Peyer's patch (tissue), 4 donors: ENCODE measurements around the gene GBP1. TPM values are rescaled to one million over a fixed set of nuclear protein-coding genes. Genes with fewer than 3 reads are reported as not detected.
A peak's percentile ranks its signal among the peaks of the same experiment; 100 is the strongest.
"Not testable (repeated sequence)": the region's sequence is repeated elsewhere in the genome, so short reads cannot be mapped to it uniquely, and the experiment has no call there.

Experiments
- DNase-seq, 3 donors: peaks; one replicate each; pipeline ENCODE4 v3.0.0-alpha.2; 2017 to 2019
- H3K27ac ChIP-seq, 4 donors: fragments of 200-600 bp; sonication (generic); one replicate each; pipeline ENCODE4 v1.5.1; 2016 to 2019
- H3K27me3 ChIP-seq, 2 donors: fragments of 200-600 bp; sonication (generic); one replicate each; pipeline ENCODE4 v1.5.1; 2019
- H3K36me3 ChIP-seq, 3 donors: fragments of 200-600 bp; sonication (generic); one replicate each; pipeline ENCODE4 v1.5.1; 2016 to 2019
- H3K4me1 ChIP-seq, 4 donors: fragments of 200-600 bp; sonication (generic); one replicate each; pipeline ENCODE4 v1.5.1; 2016 to 2019
- H3K4me3 ChIP-seq, 4 donors: fragments of 200-600 bp; sonication (generic); 1 replicate in 3 of 4; 2 replicates in 1 of 4; pipeline ENCODE4 v1.5.1; 2016 to 2019; ENCODE audit warnings: mild to moderate bottlenecking in 1 of 4
- H3K9me3 ChIP-seq, 4 donors: fragments of 200-600 bp; sonication (generic); one replicate each; pipeline ENCODE4 v1.5.1; 2016 to 2019; ENCODE audit warnings: mild to moderate bottlenecking in 1 of 4
- CTCF ChIP-seq, 6 experiments: fragments of 450-650 bp in 4 of 6; fragments of 200-600 bp in 2 of 6; sonication (generic) in 1 of 6; IDR thresholded peaks; one replicate each; pipeline ENCODE4 v1.5.1; 2017 to 2019; ENCODE audit warnings: antibody characterized with exemption in 6 of 6, mild to moderate bottlenecking in 3 of 6, moderate library complexity in 1 of 6
- POLR2A ChIP-seq, 2 donors: fragments of 450-650 bp; IDR thresholded peaks; one replicate each; pipeline ENCODE4 v1.5.1; 2017; ENCODE audit warnings: antibody characterized with exemption in 2 of 2, mild to moderate bottlenecking in 2 of 2, moderate library complexity in 2 of 2
- total RNA-seq, 4 donors: library from RNA; depleted of rRNA; stranded (reverse); fragments of >200 nt; gene quantifications; one replicate each; pipeline ENCODE4 v1.1.0, GENCODE V29; 2016

Gene GBP1
- total RNA-seq, 4 donors from 2014 or later: 19.7 to 91.6 (median 26.9) TPM

DNA sequence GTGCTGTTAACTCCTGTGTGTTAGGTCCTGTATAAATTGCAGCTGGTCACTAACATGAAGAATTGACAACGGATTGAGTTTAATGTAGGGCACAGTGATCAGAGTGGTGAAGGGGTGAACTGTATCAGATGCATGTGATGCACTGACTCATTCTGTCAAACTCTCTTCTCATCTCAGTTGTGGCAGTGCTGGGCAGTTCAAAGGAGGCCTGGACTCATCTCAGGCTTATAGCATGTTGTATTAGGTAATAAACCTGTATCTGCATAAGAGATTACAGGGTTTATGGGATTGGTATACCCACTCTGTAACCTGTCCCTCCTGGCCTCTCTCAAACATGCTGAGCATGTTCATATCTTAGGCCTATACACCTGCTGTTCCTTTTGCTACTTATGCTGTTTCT is 29.9 kb downstream of the GBP1 start:
- Histone ChIP-seq H3K36me3 (no peaks in the 10 kb centered on the region), H3K4me3 (no peak overlapping the region), H3K27me3 (no peaks in the 10 kb centered on the region), H3K9me3 (no peaks in the 10 kb centered on the region), H3K4me1 (no peaks in the 10 kb centered on the region), H3K27ac (peak overlapping the region in 1 of 4 donors; percentile 23)
- peak in 1 of 3 donors; percentile 67 for DNase-seq
- TF ChIP-seq CTCF (IDR thresholded peaks at IDR 0.05): no peak
- no peak for TF ChIP-seq POLR2A (IDR thresholded peaks at IDR 0.05)

- not testable (repeated sequence) for DNase-seq, H3K27me3 ChIP-seq, H3K4me1 ChIP-seq, H3K36me3 ChIP-seq, H3K4me3 ChIP-seq, H3K9me3 ChIP-seq, H3K27ac ChIP-seq
Observed at GRCh38 chr1:89034004-89034403, 31.0 kb downstream of the GBP1 start.

- DNase-seq, H3K36me3 ChIP-seq, H3K27me3 ChIP-seq, H3K9me3 ChIP-seq, H3K4me1 ChIP-seq, H3K4me3 ChIP-seq, H3K27ac ChIP-seq: not testable (repeated sequence)
Observed at GRCh38 chr1:89029051-89029450, 36.0 kb downstream of the GBP1 start.

- H3K4me1 ChIP-seq: peaks cover 0 to 5% (median 2%) of the 10 kb centered on the region in 4 donors
Observed at GRCh38 chr1:89025928-89026327, 39.1 kb downstream of the GBP1 start.

GRCh38 chr1:89023026-89023425 is 42.0 kb downstream of the GBP1 start:
- peak overlapping the region in 2 of 4 donors; percentile 55 to 59 for H3K4me3 ChIP-seq
- H3K9me3 ChIP-seq: no peaks in the 10 kb centered on the region
- peak overlapping the region; percentile 75 to 86 (median 79) for H3K27ac ChIP-seq
- H3K36me3 ChIP-seq: peaks cover 0 to 24% (median 0%) of the 10 kb centered on the region in 3 donors
- H3K27me3 ChIP-seq: no peaks in the 10 kb centered on the region
- H3K4me1 ChIP-seq: peaks cover 0 to 8% (median 4%) of the 10 kb centered on the region in 4 donors
- TF ChIP-seq POLR2A (IDR thresholded peaks at IDR 0.05): no peak
- TF ChIP-seq CTCF (IDR thresholded peaks at IDR 0.05): no peak
- no peak for DNase-seq

More at GRCh38 chr1:89025928-89026327, 39.1 kb downstream of the GBP1 start:
- no peak for DNase-seq
- TF ChIP-seq POLR2A (IDR thresholded peaks at IDR 0.05): no peak
- TF ChIP-seq CTCF (IDR thresholded peaks at IDR 0.05): no peak
- no peaks in the 10 kb centered on the region for H3K27me3 ChIP-seq
- no peak overlapping the region for H3K27ac ChIP-seq
- no peaks in the 10 kb centered on the region for H3K9me3 ChIP-seq
- H3K36me3 ChIP-seq: no peaks in the 10 kb centered on the region
- H3K4me3 ChIP-seq: no peak overlapping the region

DNA sequence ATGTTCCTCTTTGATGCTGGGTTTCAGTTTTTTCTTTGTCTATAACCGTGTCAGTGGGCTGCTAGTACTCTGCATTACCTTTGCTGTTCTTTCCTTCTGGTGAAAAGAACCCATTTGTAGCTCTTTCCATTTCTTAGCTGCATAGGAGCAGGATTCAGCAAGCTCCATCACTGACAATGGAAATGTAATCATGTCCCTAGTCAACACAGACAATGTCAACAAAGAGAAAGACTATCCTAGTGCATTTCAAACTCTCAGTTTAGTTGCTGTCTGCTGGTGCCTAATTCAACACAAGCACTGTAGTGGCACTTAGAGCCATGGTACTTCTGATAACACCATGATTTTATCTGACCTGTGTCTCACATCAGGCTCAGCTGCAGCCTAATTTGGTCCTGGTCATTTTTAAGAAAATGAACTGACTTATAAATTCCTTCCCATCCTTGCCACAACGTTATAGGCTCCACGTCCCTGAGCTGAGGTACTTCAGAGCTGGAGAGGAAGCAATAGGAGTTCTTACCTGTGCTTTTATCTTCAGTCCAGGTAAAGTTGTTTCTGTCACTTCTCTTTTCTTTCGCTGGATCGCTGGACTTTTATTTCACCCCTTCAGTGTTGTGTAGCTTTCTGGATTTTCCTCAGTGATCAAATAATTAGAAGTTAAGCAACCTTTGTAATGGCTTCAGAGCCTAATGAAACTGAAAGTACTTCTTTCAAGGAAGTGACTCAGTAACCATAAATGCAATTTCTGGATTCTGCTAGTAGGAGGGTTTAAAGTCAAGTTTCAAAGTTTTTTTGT is 42.6 kb downstream of the GBP1 start, which contains the start of gene GBP3:
TSS of gene GBP3 (minus strand) at position 700 of the 793 bp plus-strand sequence. CDS start 2,145 bp downstream, outside the sequence.
- Histone ChIP-seq H3K36me3 (peaks cover 0 to 24% (median 0%) of the 10 kb centered on the region in 3 donors), H3K4me3 (peak within 1 kb of the TSS; percentile 35 to 59 (median 47)), H3K27ac (peak within 1 kb of the TSS; percentile 75 to 86 (median 79)), H3K27me3 (no peaks in the 10 kb centered on the region), H3K9me3 (no peaks in the 10 kb centered on the region), H3K4me1 (peaks cover 0 to 11% (median 4%) of the 10 kb centered on the region in 4 donors)
- TF ChIP-seq POLR2A (IDR thresholded peaks at IDR 0.05) (peak in 1 of 2 donors; percentile 30), CTCF (IDR thresholded peaks at IDR 0.05) (no peak)
- DNase-seq: peak in 1 of 3 donors; percentile 21

GRCh38 chr1:89018318-89018717 is 46.7 kb downstream of the GBP1 start:
- H3K4me3 ChIP-seq, H3K27me3 ChIP-seq, DNase-seq, H3K9me3 ChIP-seq, H3K27ac ChIP-seq: not testable (repeated sequence)
- Histone ChIP-seq H3K36me3 (peaks cover 0 to 53% (median 0%) of the 10 kb centered on the region in 3 donors), H3K4me1 (peaks cover 0 to 11% (median 4%) of the 10 kb centered on the region in 4 donors)
